ENCODE results near the gene EXOG.

DNA sequence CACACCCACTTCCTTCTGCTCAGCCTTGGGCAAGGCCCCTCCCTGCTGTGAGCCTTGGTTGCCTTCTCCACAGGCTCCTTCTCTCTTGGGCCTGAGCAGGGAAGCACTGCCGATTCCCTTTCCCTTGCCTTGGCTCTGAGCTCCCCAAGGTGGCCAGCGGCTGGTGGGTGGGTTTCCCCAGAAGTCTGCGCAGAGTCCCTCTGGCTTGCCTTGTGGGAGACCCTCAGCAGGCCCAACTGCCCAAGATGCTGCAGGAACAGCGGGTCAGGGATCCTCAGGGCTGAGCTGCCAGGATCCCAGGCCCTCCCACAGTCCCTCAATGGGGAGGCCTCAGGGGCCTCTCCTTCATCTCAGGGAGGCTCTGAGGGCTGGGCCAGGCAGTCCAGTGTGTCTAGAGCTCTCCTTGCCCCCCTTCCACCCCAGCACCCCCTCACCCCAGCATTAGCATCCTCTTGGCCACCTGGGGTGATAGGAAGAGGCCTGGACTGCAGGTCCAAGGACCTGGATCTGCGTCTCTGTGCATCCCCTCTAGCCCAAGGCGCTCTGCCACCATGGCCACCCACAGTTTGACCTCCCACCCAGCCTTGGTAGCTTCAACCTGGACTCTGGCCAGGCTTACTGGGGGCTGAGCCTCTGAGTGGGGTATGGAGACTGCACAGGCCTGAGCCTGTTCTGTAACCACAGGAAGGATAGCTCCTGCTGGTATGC lies 68.6 kb downstream of the EXOG start:
- no peak for TF ChIP-seq EZH2phosphoT487 (IDR thresholded peaks at IDR 0.05; ENCODE audit: low read depth, severe bottlenecking, unreplicated experiment)
- TF ChIP-seq, protein P1, sequence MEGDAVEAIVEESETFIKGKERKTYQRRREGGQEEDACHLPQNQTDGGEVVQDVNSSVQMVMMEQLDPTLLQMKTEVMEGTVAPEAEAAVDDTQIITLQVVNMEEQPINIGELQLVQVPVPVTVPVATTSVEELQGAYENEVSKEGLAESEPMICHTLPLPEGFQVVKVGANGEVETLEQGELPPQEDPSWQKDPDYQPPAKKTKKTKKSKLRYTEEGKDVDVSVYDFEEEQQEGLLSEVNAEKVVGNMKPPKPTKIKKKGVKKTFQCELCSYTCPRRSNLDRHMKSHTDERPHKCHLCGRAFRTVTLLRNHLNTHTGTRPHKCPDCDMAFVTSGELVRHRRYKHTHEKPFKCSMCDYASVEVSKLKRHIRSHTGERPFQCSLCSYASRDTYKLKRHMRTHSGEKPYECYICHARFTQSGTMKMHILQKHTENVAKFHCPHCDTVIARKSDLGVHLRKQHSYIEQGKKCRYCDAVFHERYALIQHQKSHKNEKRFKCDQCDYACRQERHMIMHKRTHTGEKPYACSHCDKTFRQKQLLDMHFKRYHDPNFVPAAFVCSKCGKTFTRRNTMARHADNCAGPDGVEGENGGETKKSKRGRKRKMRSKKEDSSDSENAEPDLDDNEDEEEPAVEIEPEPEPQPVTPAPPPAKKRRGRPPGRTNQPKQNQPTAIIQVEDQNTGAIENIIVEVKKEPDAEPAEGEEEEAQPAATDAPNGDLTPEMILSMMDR (IDR thresholded peaks at IDR 0.05; ENCODE audit: poor library complexity) = no peak
- no peak for TF ChIP-seq EZH2 (IDR thresholded peaks at IDR 0.05; ENCODE audit: borderline replicate concordance)
